ENCODE results near the gene SYCN. TPM values are rescaled to one million over a fixed set of nuclear protein-coding genes. Genes with fewer than 3 reads are reported as not detected.
"Not testable (repeated sequence)": the region's sequence is repeated elsewhere in the genome, so short reads cannot be mapped to it uniquely, and the experiment has no call there.

The SYCN gene
- total RNA-seq, 1 experiment from 2014 or later, result not detected

DNA sequence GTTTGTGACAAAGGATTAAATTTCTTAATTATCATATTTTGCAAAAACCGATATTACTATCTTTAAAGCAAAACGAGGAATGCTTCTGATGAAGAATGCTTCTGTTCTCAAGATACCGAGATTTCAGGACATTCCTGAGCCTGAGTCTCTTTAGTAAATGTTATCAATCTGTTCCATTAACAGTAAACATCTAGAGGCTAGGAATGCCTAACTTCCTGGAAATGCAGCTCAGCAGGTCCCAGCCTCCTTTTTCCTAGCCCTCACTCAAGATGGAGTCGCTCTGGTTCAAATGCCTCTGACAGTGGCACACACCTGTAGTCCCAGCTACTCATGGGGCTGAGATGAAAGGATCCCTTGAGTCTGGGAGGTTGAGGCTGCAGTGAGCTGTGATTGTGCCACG is 47.0 kb upstream of the SYCN start:
- intact Hi-C loops (cut with micrococcal nuclease), result no loop called here
- BruUV-seq (replicated peaks), result no TSS peak
- H3K9me3 Mint-ChIP-seq (ENCODE audit: unreplicated experiment), result no peaks in the 10 kb centered on the region
- DNase-seq (ENCODE audit: unreplicated experiment), result no peak
- TF ChIP-seq, protein P1, sequence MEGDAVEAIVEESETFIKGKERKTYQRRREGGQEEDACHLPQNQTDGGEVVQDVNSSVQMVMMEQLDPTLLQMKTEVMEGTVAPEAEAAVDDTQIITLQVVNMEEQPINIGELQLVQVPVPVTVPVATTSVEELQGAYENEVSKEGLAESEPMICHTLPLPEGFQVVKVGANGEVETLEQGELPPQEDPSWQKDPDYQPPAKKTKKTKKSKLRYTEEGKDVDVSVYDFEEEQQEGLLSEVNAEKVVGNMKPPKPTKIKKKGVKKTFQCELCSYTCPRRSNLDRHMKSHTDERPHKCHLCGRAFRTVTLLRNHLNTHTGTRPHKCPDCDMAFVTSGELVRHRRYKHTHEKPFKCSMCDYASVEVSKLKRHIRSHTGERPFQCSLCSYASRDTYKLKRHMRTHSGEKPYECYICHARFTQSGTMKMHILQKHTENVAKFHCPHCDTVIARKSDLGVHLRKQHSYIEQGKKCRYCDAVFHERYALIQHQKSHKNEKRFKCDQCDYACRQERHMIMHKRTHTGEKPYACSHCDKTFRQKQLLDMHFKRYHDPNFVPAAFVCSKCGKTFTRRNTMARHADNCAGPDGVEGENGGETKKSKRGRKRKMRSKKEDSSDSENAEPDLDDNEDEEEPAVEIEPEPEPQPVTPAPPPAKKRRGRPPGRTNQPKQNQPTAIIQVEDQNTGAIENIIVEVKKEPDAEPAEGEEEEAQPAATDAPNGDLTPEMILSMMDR (IDR thresholded peaks at IDR 0.05; ENCODE audit: unreplicated experiment), result no peak
- no peak overlapping the region for H3K4me3 Mint-ChIP-seq (ENCODE audit: unreplicated experiment)
- no peaks in the 10 kb centered on the region for H3K36me3 Mint-ChIP-seq (ENCODE audit: insufficient read depth, unreplicated experiment)
- H3K27me3 Mint-ChIP-seq (ENCODE audit: insufficient read depth, unreplicated experiment), result peaks cover 28% of the 10 kb centered on the region
- no peaks in the 10 kb centered on the region for H3K4me1 Mint-ChIP-seq (ENCODE audit: insufficient read depth, unreplicated experiment)
- ChIA-PET CTCF (no interaction called here), POLR2A (interaction anchor here (0.6 kb wide), 1 partner anchor 45 kb away, joined by 4 read pairs; no protein-coding TSS in a partner anchor)
- H3K27ac Mint-ChIP-seq (ENCODE audit: low read depth, unreplicated experiment), result no peak overlapping the region

DNA sequence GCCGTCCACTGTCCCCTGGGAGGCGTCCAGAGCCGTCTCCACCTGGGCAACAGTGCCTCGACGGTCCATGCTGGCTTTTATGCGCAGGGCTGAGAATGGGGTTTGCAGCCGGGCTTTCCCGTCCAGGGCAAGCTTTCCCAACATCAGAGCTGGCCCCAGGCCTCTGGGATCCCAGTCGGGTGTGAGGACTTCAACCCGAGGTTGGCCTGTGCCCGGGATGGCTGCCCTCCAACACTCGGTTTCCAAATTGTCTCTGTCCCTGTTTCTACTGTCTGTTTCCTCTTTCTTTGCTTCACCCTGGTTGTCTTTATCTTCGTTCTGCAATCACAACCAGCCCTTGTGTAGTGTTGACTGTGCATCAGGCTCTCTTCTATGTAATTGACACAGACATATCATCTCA is 44.7 kb upstream of the SYCN start, which contains the start of gene IFNL4:
Gene IFNL4, minus strand, starts transcription at position 51 of the 400 bp plus-strand sequence.
- no TSS peak for BruUV-seq (replicated peaks)
- H3K36me3 Mint-ChIP-seq (ENCODE audit: insufficient read depth, unreplicated experiment), result no peaks in the 10 kb centered on the region
- TF ChIP-seq, protein P1 (IDR thresholded peaks at IDR 0.05; ENCODE audit: unreplicated experiment), result no peak
- H3K27me3 Mint-ChIP-seq (ENCODE audit: insufficient read depth, unreplicated experiment), result peaks cover 35% of the 10 kb centered on the region
- no peak within 1 kb of the TSS for H3K4me3 Mint-ChIP-seq (ENCODE audit: unreplicated experiment)
- POLR2A ChIA-PET, result no interaction called here
- DNase-seq (ENCODE audit: unreplicated experiment), result no peak
- H3K4me1 Mint-ChIP-seq (ENCODE audit: insufficient read depth, unreplicated experiment), result no peaks in the 10 kb centered on the region
- intact Hi-C loops (cut with micrococcal nuclease), result no loop called here
- CTCF ChIA-PET, result no interaction called here
- no peaks in the 10 kb centered on the region for H3K9me3 Mint-ChIP-seq (ENCODE audit: unreplicated experiment)
- H3K27ac Mint-ChIP-seq (ENCODE audit: low read depth, unreplicated experiment), result no peak within 1 kb of the TSS

DNA sequence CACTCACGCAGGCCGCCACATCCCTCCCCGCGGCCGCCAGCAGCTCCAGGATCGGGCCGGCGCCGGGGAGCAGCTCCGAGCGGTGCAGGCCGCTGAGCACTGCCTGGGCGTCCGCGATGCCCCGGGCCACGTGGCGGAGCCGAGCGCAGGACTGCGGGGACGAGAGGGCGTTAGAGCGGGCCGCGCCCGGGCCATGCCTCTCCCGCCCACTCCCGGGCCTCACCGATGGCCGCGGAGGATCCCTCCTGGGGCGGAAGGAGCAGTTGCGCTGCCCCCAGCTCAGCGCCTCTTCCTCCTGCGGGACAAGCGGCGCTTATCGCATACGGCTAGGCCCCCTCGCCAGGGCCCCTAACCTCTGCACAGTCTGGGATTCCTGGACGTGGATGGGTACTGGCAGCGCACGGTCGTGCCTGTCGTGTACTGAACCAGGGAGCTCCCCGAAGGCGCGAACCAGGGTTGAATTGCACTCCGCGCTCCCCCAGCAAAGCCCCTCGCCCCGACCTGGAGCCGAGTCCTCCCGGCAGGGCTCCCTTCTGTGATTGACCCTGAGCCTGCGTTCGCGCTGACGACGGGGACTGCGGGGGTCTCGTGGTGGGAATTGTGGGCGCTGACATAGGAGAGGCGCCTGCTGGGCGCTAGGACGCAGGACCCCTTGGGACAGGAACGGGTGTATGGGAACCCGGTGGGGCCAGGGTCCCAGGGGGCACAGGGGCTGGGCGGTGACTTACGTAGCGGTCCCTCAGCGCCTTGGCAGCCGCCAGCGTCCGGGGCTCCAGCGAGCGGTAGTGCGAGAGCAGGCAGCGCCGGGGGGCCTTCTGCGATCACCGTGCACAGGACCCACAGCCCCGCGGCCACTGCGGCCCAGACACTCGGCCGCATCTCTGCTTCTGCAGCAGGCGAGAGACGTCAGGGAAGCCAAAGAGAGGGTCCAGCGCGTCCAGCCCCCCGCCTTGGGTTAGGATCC is 43.9 kb upstream of the SYCN start:
- Mint-ChIP-seq H3K4me3 (ENCODE audit: unreplicated experiment) (no peak overlapping the region), H3K4me1 (ENCODE audit: insufficient read depth, unreplicated experiment) (no peaks in the 10 kb centered on the region), H3K27me3 (ENCODE audit: insufficient read depth, unreplicated experiment) (peaks cover 33% of the 10 kb centered on the region), H3K27ac (ENCODE audit: low read depth, unreplicated experiment) (no peak overlapping the region), H3K36me3 (ENCODE audit: insufficient read depth, unreplicated experiment) (no peaks in the 10 kb centered on the region), H3K9me3 (ENCODE audit: unreplicated experiment) (no peaks in the 10 kb centered on the region)
- intact Hi-C loops (cut with micrococcal nuclease), result no loop called here
- ChIA-PET POLR2A (no interaction called here), CTCF (no interaction called here)
- DNase-seq (ENCODE audit: unreplicated experiment), result no peak
- BruUV-seq (replicated peaks), result no TSS peak
- TF ChIP-seq, protein P1 (IDR thresholded peaks at IDR 0.05; ENCODE audit: unreplicated experiment), result no peak

DNA sequence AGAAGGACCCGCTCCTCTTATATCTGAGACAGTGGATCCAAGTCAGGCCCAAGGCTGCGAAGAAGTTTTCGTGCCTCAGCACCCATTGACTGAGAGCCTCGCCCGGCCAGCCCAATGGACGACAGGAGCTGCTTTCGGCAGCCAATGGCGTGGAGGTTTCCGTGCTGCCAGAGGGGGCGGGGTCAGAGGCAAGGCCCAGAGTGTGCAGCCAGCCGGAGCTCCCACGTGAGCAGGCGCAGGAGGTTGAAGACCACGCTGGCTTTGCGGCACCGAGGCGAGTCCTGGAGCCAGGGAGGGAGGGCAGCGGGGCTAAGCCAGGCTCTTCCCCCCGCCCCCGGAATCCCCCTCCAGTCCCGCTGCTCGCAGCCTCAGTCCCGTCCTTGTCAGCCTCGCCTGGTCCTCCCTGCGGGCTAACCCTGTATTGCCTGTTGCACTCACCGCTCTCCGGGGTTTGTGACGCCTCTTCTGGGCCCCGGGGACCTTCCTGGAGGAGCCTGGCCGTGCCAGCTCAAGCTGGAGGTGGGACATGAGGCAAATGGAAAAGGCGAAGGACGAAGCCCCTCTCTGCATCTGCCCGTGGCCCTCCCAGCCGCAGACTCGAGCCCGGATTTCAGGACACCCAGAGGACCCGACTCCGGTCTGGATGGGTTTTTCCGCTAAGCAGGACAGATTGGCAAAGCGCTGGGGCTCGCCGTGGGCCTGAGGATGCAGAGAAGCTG is 43.0 kb upstream of the SYCN start:
- Mint-ChIP-seq H3K9me3 (ENCODE audit: unreplicated experiment) (no peaks in the 10 kb centered on the region), H3K27me3 (ENCODE audit: insufficient read depth, unreplicated experiment) (peaks cover 27% of the 10 kb centered on the region), H3K27ac (ENCODE audit: low read depth, unreplicated experiment) (no peak overlapping the region), H3K4me3 (ENCODE audit: unreplicated experiment) (no peak overlapping the region), H3K4me1 (ENCODE audit: insufficient read depth, unreplicated experiment) (no peaks in the 10 kb centered on the region), H3K36me3 (ENCODE audit: insufficient read depth, unreplicated experiment) (no peaks in the 10 kb centered on the region)
- ChIA-PET POLR2A (no interaction called here), CTCF (no interaction called here)
- DNase-seq (ENCODE audit: unreplicated experiment), result no peak
- no TSS peak for BruUV-seq (replicated peaks)
- intact Hi-C loops (cut with micrococcal nuclease), result no loop called here
- TF ChIP-seq, protein P1 (IDR thresholded peaks at IDR 0.05; ENCODE audit: unreplicated experiment), result no peak

DNA sequence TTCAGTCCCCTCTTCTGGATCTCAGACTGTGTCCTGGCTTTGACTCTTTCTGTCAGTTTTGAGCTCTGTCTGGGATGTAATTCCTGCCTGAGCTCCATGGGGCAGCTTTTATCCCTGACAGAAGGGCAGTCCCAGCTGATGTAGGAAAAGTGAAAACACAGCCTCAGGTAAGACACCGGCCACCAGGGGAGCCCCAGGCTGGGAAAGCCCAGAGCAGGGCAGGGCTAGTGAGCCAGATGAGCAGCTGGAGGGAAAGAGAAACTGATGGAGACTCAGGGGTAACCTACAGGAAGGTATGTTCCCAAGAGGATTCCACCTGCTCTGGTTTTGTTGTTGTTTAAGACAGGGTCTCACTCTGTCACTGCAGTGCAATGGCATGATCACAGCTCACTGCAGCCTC is 41.1 kb upstream of the SYCN start:
- DNase-seq (ENCODE audit: unreplicated experiment); POLR2A ChIA-PET; H3K4me3 Mint-ChIP-seq (ENCODE audit: unreplicated experiment); intact Hi-C loops (cut with micrococcal nuclease); H3K27ac Mint-ChIP-seq (ENCODE audit: low read depth, unreplicated experiment); CTCF ChIA-PET; H3K9me3 Mint-ChIP-seq (ENCODE audit: unreplicated experiment); BruUV-seq (replicated peaks); H3K36me3 Mint-ChIP-seq (ENCODE audit: insufficient read depth, unreplicated experiment); H3K4me1 Mint-ChIP-seq (ENCODE audit: insufficient read depth, unreplicated experiment): not testable (repeated sequence)
- H3K27me3 Mint-ChIP-seq (ENCODE audit: insufficient read depth, unreplicated experiment), result peaks cover 20% of the 10 kb centered on the region

DNA sequence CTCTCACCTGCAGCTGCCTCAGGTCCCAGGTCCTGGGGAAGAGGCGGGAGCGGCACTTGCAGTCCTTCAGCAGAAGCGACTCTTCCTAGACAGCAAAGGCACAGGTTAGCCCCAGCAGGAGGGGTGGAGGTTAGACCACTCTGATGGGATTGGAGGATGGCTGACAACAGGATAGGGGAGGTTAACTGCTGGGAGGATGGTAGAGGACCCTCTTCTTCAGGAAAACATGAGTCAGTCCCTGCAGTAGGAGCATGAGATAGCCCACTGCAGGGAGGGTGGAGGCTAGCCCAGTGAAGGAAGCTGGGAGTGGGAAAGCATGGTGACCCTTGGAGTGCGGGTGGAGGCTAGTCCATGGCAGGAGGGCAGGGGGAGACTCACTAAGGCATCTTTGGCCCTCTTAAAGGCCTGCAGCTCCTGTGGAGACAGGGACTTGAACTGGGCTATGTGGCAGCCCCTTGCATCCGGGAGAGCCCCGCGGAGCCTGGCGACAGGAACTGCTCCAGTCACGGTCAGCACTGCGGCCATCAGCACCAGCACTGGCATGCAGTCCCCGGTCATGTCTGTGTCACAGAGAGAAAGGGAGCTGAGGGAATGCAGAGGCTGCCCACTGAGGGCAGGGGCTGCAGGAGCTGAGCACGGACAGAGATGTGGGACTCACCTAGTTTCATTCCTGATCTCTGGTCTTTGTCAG is 40.5 kb upstream of the SYCN start, which contains the start of gene IFNL3:
Gene IFNL3, minus strand, starts transcription at position 597 of the 691 bp plus-strand sequence. Its CDS starts 39 bp downstream, at position 558.
- intact Hi-C loops (cut with micrococcal nuclease); BruUV-seq (replicated peaks); POLR2A ChIA-PET; H3K27ac Mint-ChIP-seq (ENCODE audit: low read depth, unreplicated experiment); H3K4me3 Mint-ChIP-seq (ENCODE audit: unreplicated experiment); DNase-seq (ENCODE audit: unreplicated experiment); H3K4me1 Mint-ChIP-seq (ENCODE audit: insufficient read depth, unreplicated experiment); CTCF ChIA-PET; H3K36me3 Mint-ChIP-seq (ENCODE audit: insufficient read depth, unreplicated experiment); H3K9me3 Mint-ChIP-seq (ENCODE audit: unreplicated experiment): not testable (repeated sequence)
- H3K27me3 Mint-ChIP-seq (ENCODE audit: insufficient read depth, unreplicated experiment), result peaks cover 14% of the 10 kb centered on the region

Data from MCF 10A (cell line).